Osteocyte (in vitro differentiated cells): ENCODE results near the gene FRS3. TPM values are rescaled to one million over a fixed set of nuclear protein-coding genes. Genes with fewer than 3 reads are reported as not detected.

ENCODE experiments used
- DNase-seq: peaks from one replicate; pipeline ENCODE4 v3.0.0; 2021; ENCODE audit warnings: mixed read lengths; ENCODE audit not compliant: unreplicated experiment; ENCODE audit errors: extremely low spot score
- H3K27ac Mint-ChIP-seq: one replicate; pipeline ENCODE4 v1.8.0; 2021; ENCODE audit warnings: mild to moderate bottlenecking, mixed read lengths; ENCODE audit not compliant: unreplicated experiment
- H3K27me3 Mint-ChIP-seq: one replicate; pipeline ENCODE4 v1.8.0; 2021; ENCODE audit warnings: mixed read lengths; ENCODE audit not compliant: unreplicated experiment
- H3K36me3 Mint-ChIP-seq: one replicate; pipeline ENCODE4 v1.8.0; 2021; ENCODE audit warnings: mixed read lengths; ENCODE audit not compliant: unreplicated experiment
- H3K4me1 Mint-ChIP-seq: one replicate; pipeline ENCODE4 v1.8.0; 2021; ENCODE audit warnings: mixed read lengths; ENCODE audit not compliant: unreplicated experiment
- H3K4me3 Mint-ChIP-seq: one replicate; pipeline ENCODE4 v1.8.0; 2021; ENCODE audit warnings: mild to moderate bottlenecking, moderate library complexity, mixed read lengths; ENCODE audit not compliant: unreplicated experiment
- H3K9me3 Mint-ChIP-seq: one replicate; pipeline ENCODE4 v1.8.0; 2021; ENCODE audit warnings: mixed read lengths; ENCODE audit not compliant: unreplicated experiment
- CTCF ChIP-seq: fragments of 200-600 bp; sonication (generic); IDR thresholded peaks from 2 replicates; pipeline ENCODE4 v1.5.0; 2021; ENCODE audit warnings: antibody characterized with exemption, mild to moderate bottlenecking, moderate library complexity
- total RNA-seq: library from RNA; stranded (reverse); gene quantifications from 2 replicates; pipeline ENCODE4 v1.2.1, GENCODE V29; 2021

FRS3 gene
- total RNA-seq, 1 donor from 2014 or later = 3.9 TPM

GRCh38 chr6:41728073-41728936, 51.4 kb downstream of the FRS3 start:
- no peak for TF ChIP-seq CTCF
- no peaks in the 10 kb centered on the region for H3K27me3 Mint-ChIP-seq
- H3K36me3 Mint-ChIP-seq = peaks cover 2% of the 10 kb centered on the region
- no peak for DNase-seq
- no peaks in the 10 kb centered on the region for H3K9me3 Mint-ChIP-seq
- H3K4me3 Mint-ChIP-seq = no peak overlapping the region
- no peak overlapping the region for H3K27ac Mint-ChIP-seq
- H3K4me1 Mint-ChIP-seq = peaks cover 31% of the 10 kb centered on the region

- Mint-ChIP-seq H3K4me3 (no peak overlapping the region), H3K27ac (no peak overlapping the region), H3K36me3 (peaks cover 2% of the 10 kb centered on the region), H3K4me1 (peaks cover 32% of the 10 kb centered on the region), H3K9me3 (no peaks in the 10 kb centered on the region), H3K27me3 (no peaks in the 10 kb centered on the region)
- no peak for TF ChIP-seq CTCF
- DNase-seq = no peak
Measured at GRCh38 chr6:41727705-41728072, 52.0 kb downstream of the FRS3 start.

- Mint-ChIP-seq H3K36me3 (peaks cover 2% of the 10 kb centered on the region), H3K27me3 (no peaks in the 10 kb centered on the region), H3K4me1 (peaks cover 29% of the 10 kb centered on the region), H3K27ac (no peak overlapping the region), H3K9me3 (no peaks in the 10 kb centered on the region), H3K4me3 (no peak overlapping the region)
- no peak for DNase-seq
- no peak for TF ChIP-seq CTCF
Measured at GRCh38 chr6:41726876-41727275, 52.8 kb downstream of the FRS3 start.

- no peak overlapping the region for H3K27ac Mint-ChIP-seq
- no peaks in the 10 kb centered on the region for H3K27me3 Mint-ChIP-seq
- H3K4me3 Mint-ChIP-seq = no peak overlapping the region
- TF ChIP-seq CTCF = no peak
- peaks cover 21% of the 10 kb centered on the region for H3K4me1 Mint-ChIP-seq
- H3K36me3 Mint-ChIP-seq = peaks cover 2% of the 10 kb centered on the region
- no peak for DNase-seq
- no peaks in the 10 kb centered on the region for H3K9me3 Mint-ChIP-seq
Measured at GRCh38 chr6:41724586-41725501, 54.9 kb downstream of the FRS3 start.

- DNase-seq = no peak
- peaks cover 19% of the 10 kb centered on the region for H3K4me1 Mint-ChIP-seq
Measured at GRCh38 chr6:41724228-41724580, 55.5 kb downstream of the FRS3 start.

More at GRCh38 chr6:41724228-41724580, 55.5 kb downstream of the FRS3 start:
- H3K27ac Mint-ChIP-seq = no peak overlapping the region
- no peaks in the 10 kb centered on the region for H3K9me3 Mint-ChIP-seq
- TF ChIP-seq CTCF = no peak
- peaks cover 2% of the 10 kb centered on the region for H3K36me3 Mint-ChIP-seq
- no peaks in the 10 kb centered on the region for H3K27me3 Mint-ChIP-seq
- no peak overlapping the region for H3K4me3 Mint-ChIP-seq
